ENCODE data around the gene RHOXF1. TPM values are rescaled to one million over a fixed set of nuclear protein-coding genes. Genes with fewer than 3 reads are reported as not detected.
"Not testable (repeated sequence)": the region's sequence is repeated elsewhere in the genome, so short reads cannot be mapped to it uniquely, and the experiment has no call there.

The RHOXF1 gene
- total RNA-seq, 2 donors from 2014 or later, result not detected

GRCh38 chrX:120144178-120144844 lies 28.6 kb upstream of the RHOXF1 start:
- H3K27me3 ChIP-seq, result no peaks in the 10 kb centered on the region
- TF ChIP-seq, protein P1, sequence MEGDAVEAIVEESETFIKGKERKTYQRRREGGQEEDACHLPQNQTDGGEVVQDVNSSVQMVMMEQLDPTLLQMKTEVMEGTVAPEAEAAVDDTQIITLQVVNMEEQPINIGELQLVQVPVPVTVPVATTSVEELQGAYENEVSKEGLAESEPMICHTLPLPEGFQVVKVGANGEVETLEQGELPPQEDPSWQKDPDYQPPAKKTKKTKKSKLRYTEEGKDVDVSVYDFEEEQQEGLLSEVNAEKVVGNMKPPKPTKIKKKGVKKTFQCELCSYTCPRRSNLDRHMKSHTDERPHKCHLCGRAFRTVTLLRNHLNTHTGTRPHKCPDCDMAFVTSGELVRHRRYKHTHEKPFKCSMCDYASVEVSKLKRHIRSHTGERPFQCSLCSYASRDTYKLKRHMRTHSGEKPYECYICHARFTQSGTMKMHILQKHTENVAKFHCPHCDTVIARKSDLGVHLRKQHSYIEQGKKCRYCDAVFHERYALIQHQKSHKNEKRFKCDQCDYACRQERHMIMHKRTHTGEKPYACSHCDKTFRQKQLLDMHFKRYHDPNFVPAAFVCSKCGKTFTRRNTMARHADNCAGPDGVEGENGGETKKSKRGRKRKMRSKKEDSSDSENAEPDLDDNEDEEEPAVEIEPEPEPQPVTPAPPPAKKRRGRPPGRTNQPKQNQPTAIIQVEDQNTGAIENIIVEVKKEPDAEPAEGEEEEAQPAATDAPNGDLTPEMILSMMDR (IDR thresholded peaks at IDR 0.05), result no peak
- H3K4me3 ChIP-seq, result no peak overlapping the region
- H3K36me3 ChIP-seq, result no peaks in the 10 kb centered on the region
- H3K9me3 ChIP-seq, result no peaks in the 10 kb centered on the region
- DNase-seq (ENCODE audit: low spot score), result no peak
- H3K27ac ChIP-seq, result no peak overlapping the region
- no peaks in the 10 kb centered on the region for H3K4me1 ChIP-seq

DNA sequence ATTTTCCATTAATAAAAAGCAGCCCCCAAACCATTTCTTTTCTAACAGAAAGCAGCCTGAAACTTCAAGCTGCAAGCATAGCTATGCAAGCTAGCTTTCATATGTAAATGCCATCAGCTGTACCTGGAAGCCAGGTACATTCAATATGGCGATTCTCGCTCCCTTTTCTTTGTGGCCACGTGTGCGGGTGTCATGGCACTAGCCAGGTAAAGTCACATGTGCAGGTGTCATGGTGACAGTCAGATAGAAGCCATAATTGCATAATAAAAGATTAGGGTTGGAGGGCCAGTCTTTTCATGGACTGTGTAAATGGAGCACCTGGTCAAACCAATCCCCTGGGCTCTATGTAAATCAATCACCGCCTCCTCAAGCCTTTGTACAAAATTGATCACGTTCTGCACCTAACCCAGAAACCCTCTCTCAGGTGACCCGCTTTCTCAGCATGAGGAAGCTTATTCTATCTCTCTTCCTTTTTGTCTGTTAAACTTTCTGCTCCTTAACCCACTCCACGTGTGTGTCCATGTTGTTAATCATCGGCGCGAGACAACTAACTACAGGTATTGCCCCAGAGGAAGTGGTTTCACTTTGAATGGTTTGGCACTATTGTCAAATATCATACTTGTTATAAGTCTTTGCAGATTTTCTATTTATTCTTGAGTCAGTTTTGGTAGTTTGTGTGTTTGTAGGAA lies 24.7 kb upstream of the RHOXF1 start:
- H3K4me1 ChIP-seq, result no peaks in the 10 kb centered on the region
- H3K27ac ChIP-seq, result no peak overlapping the region
- no peaks in the 10 kb centered on the region for H3K27me3 ChIP-seq
- H3K4me3 ChIP-seq, result no peak overlapping the region
- no peaks in the 10 kb centered on the region for H3K36me3 ChIP-seq
- H3K9me3 ChIP-seq, result no peaks in the 10 kb centered on the region
- no peak for DNase-seq (ENCODE audit: low spot score)
- TF ChIP-seq, protein P1 (IDR thresholded peaks at IDR 0.05), result no peak

DNA sequence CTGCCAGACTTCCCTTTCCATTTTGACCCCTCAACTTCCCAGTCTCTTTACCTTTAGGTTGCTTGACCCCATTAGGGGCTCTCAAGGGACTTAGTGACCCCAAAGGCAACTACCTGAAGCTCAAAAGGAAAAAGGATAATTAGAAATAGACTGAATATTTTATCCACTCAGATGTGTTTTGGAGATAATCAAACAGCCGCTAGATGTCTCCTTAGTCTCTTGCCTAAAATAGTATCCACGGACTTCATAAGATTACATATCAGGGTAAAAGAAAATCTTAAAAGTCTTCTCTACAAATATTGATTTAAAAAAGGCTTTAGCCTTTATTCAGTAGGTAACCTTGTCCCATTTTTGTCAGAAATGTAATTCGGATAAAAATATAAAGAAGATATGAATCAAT lies 21.7 kb upstream of the RHOXF1 start:
- no peaks in the 10 kb centered on the region for H3K4me1 ChIP-seq
- no peaks in the 10 kb centered on the region for H3K36me3 ChIP-seq
- no peak overlapping the region for H3K27ac ChIP-seq
- no peaks in the 10 kb centered on the region for H3K27me3 ChIP-seq
- TF ChIP-seq, protein P1 (IDR thresholded peaks at IDR 0.05), result peak in 1 of 2 donors; percentile 13
- H3K9me3 ChIP-seq, result no peaks in the 10 kb centered on the region
- DNase-seq (ENCODE audit: low spot score), result no peak
- H3K4me3 ChIP-seq, result no peak overlapping the region

DNA sequence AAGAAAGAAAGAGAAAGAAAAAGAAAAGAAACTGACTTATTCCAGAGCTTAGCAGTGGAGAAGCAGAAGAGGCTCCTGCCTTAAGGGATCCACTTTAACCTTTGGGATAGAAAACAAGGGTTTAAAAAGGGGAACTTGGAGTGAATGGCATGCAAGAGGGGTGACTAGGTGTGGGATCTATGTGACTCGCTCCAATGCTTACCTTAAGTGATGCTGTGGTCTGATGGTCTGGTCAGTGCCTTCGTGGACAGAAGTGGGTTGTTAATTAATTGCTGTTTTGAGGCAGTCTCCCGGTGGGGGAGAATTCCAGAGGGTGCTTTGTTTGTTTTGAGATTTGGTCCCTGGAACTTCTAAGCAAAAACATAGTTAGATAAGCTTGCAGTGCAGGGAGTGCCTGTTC lies 21.1 kb upstream of the RHOXF1 start:
- H3K36me3 ChIP-seq, result no peaks in the 10 kb centered on the region
- no peak overlapping the region for H3K4me3 ChIP-seq
- DNase-seq (ENCODE audit: low spot score), result no peak
- no peaks in the 10 kb centered on the region for H3K9me3 ChIP-seq
- no peaks in the 10 kb centered on the region for H3K4me1 ChIP-seq
- no peak overlapping the region for H3K27ac ChIP-seq
- H3K27me3 ChIP-seq, result no peaks in the 10 kb centered on the region
- TF ChIP-seq, protein P1 (IDR thresholded peaks at IDR 0.05), result no peak

- Histone ChIP-seq H3K4me3 (no peak overlapping the region), H3K27ac (no peak overlapping the region), H3K9me3 (no peaks in the 10 kb centered on the region), H3K27me3 (no peaks in the 10 kb centered on the region), H3K36me3 (no peaks in the 10 kb centered on the region), H3K4me1 (no peaks in the 10 kb centered on the region)
- DNase-seq (ENCODE audit: low spot score), result no peak
- TF ChIP-seq, protein P1 (IDR thresholded peaks at IDR 0.05), result no peak
Measured at GRCh38 chrX:120136128-120136527, 20.4 kb upstream of the RHOXF1 start.

GRCh38 chrX:120128306-120128846 lies 12.7 kb upstream of the RHOXF1 start:
- not testable (repeated sequence) for H3K4me1 ChIP-seq

More at GRCh38 chrX:120128306-120128846, 12.7 kb upstream of the RHOXF1 start:
- not testable (repeated sequence) for DNase-seq (ENCODE audit: low spot score); H3K36me3 ChIP-seq; H3K4me3 ChIP-seq; H3K27me3 ChIP-seq; H3K27ac ChIP-seq; H3K9me3 ChIP-seq

All from right atrium auricular region (tissue), 2 donors.